ENCODE measurements around the gene CTNNBIP1. TPM values are rescaled to one million over a fixed set of nuclear protein-coding genes. Genes with fewer than 3 reads are reported as not detected.

Gene CTNNBIP1
- total RNA-seq, 1 donor from 2014 or later: 69.6 TPM

- DNase-seq (ENCODE audit: extremely low read depth, low read depth, low spot score): no peak
These were observed 5.1 kb downstream of the CTNNBIP1 start for GRCh38 chr1:9905010-9905409.

- DNase-seq (ENCODE audit: extremely low read depth, low read depth, low spot score): no peak
These were observed 5.5 kb downstream of the CTNNBIP1 start for GRCh38 chr1:9904596-9904995.

DNA sequence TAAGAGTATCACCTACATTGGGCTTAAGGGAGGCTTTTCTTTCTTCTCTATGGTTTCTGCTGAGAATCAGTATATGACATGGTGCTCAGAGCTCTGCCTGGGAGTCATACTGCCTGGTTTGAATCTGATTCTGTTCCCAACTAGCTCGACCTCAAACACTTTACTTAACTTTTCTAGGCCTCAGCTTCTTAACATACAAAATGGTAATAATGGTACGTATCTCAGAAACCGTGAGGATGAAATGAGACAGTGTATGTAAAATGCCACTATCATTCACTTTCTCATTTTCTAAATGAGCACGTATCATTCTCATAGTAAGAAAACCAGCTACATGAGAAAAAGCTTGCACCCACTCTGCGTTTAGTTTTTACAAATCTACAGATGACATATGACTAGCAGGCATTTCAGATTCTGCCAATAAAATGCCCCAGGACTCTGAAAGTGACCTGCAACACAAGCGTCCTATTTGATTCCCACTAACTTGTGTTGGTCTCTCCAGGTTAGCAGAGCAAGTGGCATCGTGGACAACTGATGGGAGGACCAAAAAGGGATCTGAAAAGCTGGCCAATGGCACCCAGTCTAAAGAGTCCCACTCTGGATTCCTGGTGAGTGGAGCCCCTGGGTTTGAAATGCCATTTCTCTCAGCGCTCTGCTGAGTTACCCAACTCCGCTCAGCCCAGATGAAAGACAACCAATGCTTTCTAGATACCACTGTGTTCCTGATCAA, 6.1 kb downstream of the CTNNBIP1 start:
- no peak for DNase-seq (ENCODE audit: extremely low read depth, low read depth, low spot score)

- no peak for DNase-seq (ENCODE audit: extremely low read depth, low read depth, low spot score)
These were observed 8.0 kb downstream of the CTNNBIP1 start for GRCh38 chr1:9902060-9902452.

DNA sequence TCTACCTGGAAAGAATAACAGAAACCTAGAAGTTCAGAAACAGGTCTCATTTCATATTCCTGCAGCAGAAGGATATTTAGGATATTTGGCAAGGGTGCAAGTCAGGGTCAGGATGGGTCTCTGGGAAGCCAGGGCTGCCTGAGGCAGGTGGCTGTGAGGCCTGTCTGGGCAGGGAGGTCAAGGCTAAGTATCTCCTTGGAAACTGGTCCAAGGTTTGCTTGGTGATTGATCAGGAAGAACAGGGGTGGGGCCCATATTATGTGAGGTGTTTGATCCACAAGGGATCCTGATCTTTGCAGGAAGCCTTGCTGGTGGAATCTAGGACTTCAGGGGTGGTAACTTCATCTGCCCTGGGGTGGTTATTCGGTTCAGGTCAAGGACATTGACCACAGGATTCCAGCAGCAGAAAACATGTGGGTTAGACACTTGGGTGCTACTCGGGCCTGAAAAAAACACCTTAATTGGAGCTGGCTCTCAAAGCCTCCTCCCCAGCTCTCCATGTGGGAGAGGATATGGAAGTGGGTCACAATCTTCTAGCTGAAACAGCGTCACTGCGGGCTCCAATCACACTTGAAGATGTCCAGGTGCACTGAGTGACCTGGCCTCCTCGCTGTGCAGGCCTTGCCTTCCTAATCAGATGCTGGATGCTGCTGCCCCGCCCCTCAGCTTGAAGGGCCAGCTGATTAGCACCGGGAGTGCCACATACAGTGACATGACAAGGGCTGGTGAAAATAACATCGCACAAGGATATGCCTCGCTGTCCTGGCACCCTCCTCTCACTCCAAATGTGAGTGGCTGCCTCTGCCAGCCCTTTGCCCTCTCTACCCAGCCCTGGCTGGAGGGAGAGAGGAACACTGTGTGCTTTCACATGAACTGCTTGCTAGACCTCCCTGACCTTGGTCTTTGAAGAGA, 8.7 kb downstream of the CTNNBIP1 start:
- DNase-seq (ENCODE audit: extremely low read depth, low read depth, low spot score): no peak

- no peak for DNase-seq (ENCODE audit: extremely low read depth, low read depth, low spot score)
These were observed 9.7 kb downstream of the CTNNBIP1 start for GRCh38 chr1:9900142-9901043.

- DNase-seq (ENCODE audit: extremely low read depth, low read depth, low spot score): no peak
These were observed 16.0 kb downstream of the CTNNBIP1 start for GRCh38 chr1:9894115-9894514.

DNA sequence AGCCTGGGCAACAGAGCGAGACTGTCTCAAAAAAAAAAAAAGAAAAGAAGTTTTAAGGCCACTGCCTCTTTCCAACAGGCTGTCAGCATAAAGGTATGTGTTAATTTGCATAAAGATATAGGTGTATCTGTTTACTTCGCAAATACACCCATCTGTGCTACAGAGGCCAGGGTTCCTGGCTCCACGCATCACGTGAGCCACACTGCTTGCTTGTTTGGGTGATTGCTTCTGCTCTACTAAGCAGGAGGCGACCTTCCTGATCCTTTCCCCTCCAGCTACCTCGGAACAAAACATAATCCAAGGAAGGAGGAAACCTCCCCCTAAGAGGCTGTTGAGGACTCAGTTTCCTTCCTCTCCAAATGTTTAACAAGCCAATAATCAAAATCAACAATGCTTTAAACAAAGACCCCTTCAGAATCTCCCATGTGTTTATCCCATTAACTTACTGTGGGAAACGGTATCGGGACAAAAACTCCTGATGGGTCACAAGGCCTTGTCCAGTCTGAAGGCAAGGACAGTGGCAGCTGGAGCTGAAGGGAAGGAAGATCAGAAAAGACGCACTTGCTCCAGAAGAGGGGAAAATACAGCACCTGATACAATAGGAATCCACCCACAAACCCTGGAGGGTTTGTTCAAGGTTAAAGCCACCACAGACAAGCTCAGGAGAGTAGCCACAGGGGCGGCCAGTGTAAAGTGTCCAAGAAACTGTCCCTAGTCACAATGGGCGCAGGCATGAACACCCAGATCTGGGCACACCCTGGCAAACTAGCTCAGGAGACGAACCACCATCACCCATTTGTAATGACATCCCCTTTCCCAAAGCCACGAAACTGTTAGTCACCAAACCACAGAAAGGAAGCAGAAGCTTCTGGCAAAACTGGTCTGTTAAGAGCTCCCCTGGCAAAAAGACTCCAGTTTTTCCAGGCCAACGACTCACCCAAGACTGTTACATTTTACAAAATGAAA, 17.2 kb downstream of the CTNNBIP1 start:
- DNase-seq (ENCODE audit: extremely low read depth, low read depth, low spot score): no peak

- DNase-seq (ENCODE audit: extremely low read depth, low read depth, low spot score): no peak
These were observed 18.9 kb downstream of the CTNNBIP1 start for GRCh38 chr1:9891207-9891606.

GRCh38 chr1:9890224-9890731, 19.8 kb downstream of the CTNNBIP1 start:
- DNase-seq (ENCODE audit: extremely low read depth, low read depth, low spot score): no peak

GRCh38 chr1:9889411-9889810, 20.7 kb downstream of the CTNNBIP1 start:
- no peak for DNase-seq (ENCODE audit: extremely low read depth, low read depth, low spot score)

GRCh38 chr1:9888886-9889285, 21.2 kb downstream of the CTNNBIP1 start:
- no peak for DNase-seq (ENCODE audit: extremely low read depth, low read depth, low spot score)

DNA sequence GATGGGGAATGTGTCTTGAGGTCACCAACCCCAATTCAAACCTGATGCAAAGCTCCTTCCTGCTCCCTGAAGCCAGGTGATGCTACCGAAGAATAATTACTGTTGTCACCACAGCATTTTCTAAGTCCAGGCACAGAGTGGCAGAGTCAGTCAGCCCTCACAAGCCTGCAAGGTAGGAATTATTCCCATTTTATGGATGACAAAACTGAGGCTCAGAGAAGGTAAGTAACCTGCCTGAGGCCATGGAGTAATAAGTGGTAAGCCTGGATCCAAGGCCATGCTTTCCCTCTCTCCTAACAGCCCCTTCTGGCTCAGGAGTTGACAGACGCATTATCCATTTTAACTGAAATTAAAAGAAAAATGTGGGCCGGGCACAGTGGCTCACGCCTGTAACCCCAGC, 23.0 kb downstream of the CTNNBIP1 start:
- no peak for DNase-seq (ENCODE audit: extremely low read depth, low read depth, low spot score)

- DNase-seq (ENCODE audit: extremely low read depth, low read depth, low spot score): no peak
These were observed 23.9 kb downstream of the CTNNBIP1 start for GRCh38 chr1:9886092-9886742.

DNA sequence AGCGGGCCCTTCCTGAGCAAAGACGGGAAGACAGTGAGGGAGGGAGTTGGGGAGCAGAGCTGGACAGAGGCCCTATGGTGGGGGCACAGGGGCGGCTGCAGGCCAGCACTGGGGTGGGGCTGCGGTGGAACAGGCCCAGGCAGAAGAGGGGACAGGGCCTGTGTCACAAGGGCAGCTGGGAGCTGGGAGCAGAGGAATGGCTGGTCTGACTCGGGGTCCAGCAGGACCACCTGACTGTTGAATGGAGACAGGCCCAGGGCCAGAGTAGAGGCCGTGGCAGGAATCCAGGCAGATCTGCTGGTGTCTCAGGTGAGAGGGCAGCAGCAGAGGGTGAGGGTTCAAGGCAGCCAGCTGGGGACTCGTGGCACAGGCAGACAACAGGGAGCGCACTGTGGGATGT, 25.3 kb downstream of the CTNNBIP1 start:
- DNase-seq (ENCODE audit: extremely low read depth, low read depth, low spot score): no peak

DNA sequence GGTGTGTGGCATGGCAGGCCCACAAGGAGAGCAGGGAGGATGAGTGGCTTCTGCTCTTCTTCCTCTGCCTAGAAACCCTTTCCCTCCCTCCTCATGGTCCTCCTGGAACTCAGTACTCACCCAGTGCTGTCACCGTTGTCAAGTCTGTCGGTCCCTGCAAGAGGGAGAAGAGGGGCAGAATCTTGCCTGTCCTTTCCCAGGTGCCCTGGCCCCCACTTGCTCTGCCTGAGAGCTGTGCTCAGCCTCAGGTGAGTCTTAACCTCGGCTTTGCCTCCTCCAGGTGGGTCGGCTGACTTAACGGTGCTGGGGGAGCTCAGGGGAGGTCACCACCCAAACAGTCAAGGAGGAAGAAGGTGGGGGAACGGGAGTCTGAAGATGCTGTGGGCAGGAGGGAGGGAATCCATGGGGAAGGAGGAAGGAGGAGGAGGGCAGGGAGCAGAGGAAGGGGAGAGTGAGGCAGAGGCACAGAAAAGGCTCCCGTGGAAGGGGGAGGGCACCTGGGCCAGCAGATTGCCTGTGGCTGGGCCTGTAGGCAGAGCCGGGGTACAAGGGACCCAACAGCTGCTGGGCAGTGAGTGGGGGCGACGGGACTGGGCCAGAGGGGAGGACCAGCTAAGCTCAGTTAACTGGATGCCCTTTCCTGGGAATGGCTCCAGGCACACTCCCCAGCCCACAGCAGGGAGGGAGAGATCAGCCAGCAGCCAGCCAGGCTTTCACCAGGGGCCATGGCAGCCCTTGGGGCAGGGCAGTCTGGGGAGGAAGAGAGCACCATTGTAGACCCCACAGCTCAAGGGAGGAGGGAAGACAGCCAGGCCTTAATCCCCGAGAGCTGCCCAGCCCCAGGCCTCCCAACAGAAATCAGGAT, 26.3 kb downstream of the CTNNBIP1 start:
- DNase-seq (ENCODE audit: extremely low read depth, low read depth, low spot score): no peak

- no peak for DNase-seq (ENCODE audit: extremely low read depth, low read depth, low spot score)
These were observed 27.1 kb downstream of the CTNNBIP1 start for GRCh38 chr1:9882945-9883303.

DNA sequence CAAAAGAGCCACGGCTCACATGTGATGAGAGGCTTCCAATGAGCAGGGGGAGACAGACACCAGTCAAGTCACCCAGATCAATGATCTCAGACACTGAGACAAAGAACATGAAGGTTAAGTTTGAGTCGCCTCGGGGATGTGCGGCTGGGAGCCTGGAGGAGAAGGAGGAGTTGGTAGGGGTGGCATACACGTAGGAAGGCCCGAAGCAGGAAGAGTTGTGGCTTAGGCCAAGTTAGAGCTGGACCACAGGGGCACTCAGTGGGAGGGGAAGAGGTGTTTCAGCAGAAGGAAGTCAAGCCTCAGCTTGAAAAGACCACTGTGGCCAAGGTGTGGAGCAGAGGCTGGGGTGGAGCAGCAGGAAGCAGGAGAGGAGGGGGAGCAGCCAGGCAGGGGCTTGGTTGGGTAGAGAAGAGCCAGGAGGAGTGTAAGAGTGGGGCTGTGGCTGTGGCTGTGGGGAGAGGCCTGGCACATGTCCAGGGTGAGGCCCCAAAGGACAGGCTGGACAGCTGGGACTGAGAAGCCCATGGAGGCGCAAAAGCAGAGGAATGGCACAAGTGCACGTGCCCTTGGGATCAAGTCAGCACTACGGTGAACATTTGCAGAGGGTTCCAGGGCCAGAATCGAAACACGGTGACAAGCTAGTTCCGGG, 27.6 kb downstream of the CTNNBIP1 start:
- DNase-seq (ENCODE audit: extremely low read depth, low read depth, low spot score): no peak

Measured in glomerular endothelial cell (primary cell).